ENCODE results near the gene ULK1. TPM values are rescaled to one million over a fixed set of nuclear protein-coding genes. Genes with fewer than 3 reads are reported as not detected.
A peak's percentile ranks its signal among the peaks of the same experiment; 100 is the strongest.

Gene ULK1
- total and polyA plus RNA-seq, 10 donors: 9.9 to 60.7 (median 46.7) TPM

GRCh38 chr12:131905630-131906091 is 11.2 kb downstream of the ULK1 start:
- TF ChIP-seq POLR2A (IDR thresholded peaks at IDR 0.05): no peak
- TF ChIP-seq CTCF (IDR thresholded peaks at IDR 0.05 in 8 of 11, conservative IDR thresholded peaks at IDR 0.05 in 3 of 11): no peak
- TF ChIP-seq POLR2AphosphoS5 (IDR thresholded peaks at IDR 0.05): no peak
- intact Hi-C loops (cut with DNase I; ENCODE audit: low total_unique reads): no loop called here
- Histone ChIP-seq H3K36me3 (peaks cover 3 to 81% (median 35%) of the 10 kb centered on the region in 6 donors), H3K9me3 (no peaks in the 10 kb centered on the region), H3K27ac (no peak overlapping the region), H3K4me3 (no peak overlapping the region), H3K27me3 (replicated peaks in 1 of 7) (no peaks in the 10 kb centered on the region), H3K4me1 (peaks cover 4 to 59% (median 39%) of the 10 kb centered on the region in 6 donors)
- DNase-seq: peak; percentile 59
- WGBS, 5 donors: 82 to 94% (median 85%) methylated on average over 5 to 15 of the region's 15 CpGs

- no peak overlapping the region for H3K27ac ChIP-seq
- H3K4me1 ChIP-seq: peaks cover 9 to 60% (median 33%) of the 10 kb centered on the region in 6 donors
- DNase-seq: peak; percentile 64
- WGBS, 5 donors: 92 to 97% (median 95%) methylated on average over 17 to 31 of the region's 31 CpGs
- TF ChIP-seq CTCF (IDR thresholded peaks at IDR 0.05 in 8 of 11, conservative IDR thresholded peaks at IDR 0.05 in 3 of 11) (no peak), POLR2AphosphoS5 (IDR thresholded peaks at IDR 0.05) (peak in 1 of 3 donors; percentile 33)
- no peak overlapping the region for H3K4me3 ChIP-seq
- H3K27me3 ChIP-seq (replicated peaks in 1 of 7): no peaks in the 10 kb centered on the region
- intact Hi-C loops (cut with DNase I; ENCODE audit: low total_unique reads): no loop called here
- H3K9me3 ChIP-seq: no peaks in the 10 kb centered on the region
- peaks cover 3 to 90% (median 53%) of the 10 kb centered on the region in 6 donors for H3K36me3 ChIP-seq
Observed at GRCh38 chr12:131907379-131908091, 13.1 kb downstream of the ULK1 start.

GRCh38 chr12:131908092-131909080 is 14.0 kb downstream of the ULK1 start:
- intact Hi-C loops (cut with DNase I; ENCODE audit: low total_unique reads): no loop called here
- TF ChIP-seq CTCF (IDR thresholded peaks at IDR 0.05 in 8 of 11, conservative IDR thresholded peaks at IDR 0.05 in 3 of 11) (no peak), POLR2A (IDR thresholded peaks at IDR 0.05) (no peak), POLR2AphosphoS5 (IDR thresholded peaks at IDR 0.05) (no peak)
- H3K27ac ChIP-seq: no peak overlapping the region
- no peaks in the 10 kb centered on the region for H3K27me3 ChIP-seq (replicated peaks in 1 of 7)
- WGBS, 5 donors: 94 to 98% (median 96%) methylated on average over 56 to 96 of the region's 96 CpGs
- H3K4me3 ChIP-seq: no peak overlapping the region
- DNase-seq: peak; percentile 71
- H3K36me3 ChIP-seq: peaks cover 3 to 91% (median 60%) of the 10 kb centered on the region in 6 donors
- peaks cover 5 to 58% (median 31%) of the 10 kb centered on the region in 6 donors for H3K4me1 ChIP-seq
- H3K9me3 ChIP-seq: no peaks in the 10 kb centered on the region

All from spleen (tissue), 11 donors.